ENCODE results near the gene SNAP29.

- TF ChIP-seq SNAI2 (CRISPR knock-in tag; IDR thresholded peaks at IDR 0.05) (no peak), ZNF8 (CRISPR knock-in tag; IDR thresholded peaks at IDR 0.05) (no peak)
Observed at GRCh38 chr22:20930004-20930403, 71.2 kb downstream of the SNAP29 start.
